ENCODE measurements around the gene DNASE2B.

The DNASE2B gene

GRCh38 chr1:84415396-84415795, 17.1 kb downstream of the DNASE2B start:
- Histone ChIP-seq H3K27me3 (ENCODE audit: insufficient read depth, insufficient read length) (no peaks in the 10 kb centered on the region), H3K4me3 (ENCODE audit: insufficient read length, low read depth) (no peak overlapping the region)
- no peak for DNase-seq (ENCODE audit: low read depth, low spot score)

GRCh38 chr1:84422909-84423308, 24.6 kb downstream of the DNASE2B start:
- no peak overlapping the region for H3K9ac ChIP-seq (ENCODE audit: insufficient read length, low read depth)
- no peaks in the 10 kb centered on the region for H3K9me3 ChIP-seq (ENCODE audit: insufficient read depth, low read length)
- no peak for DNase-seq (ENCODE audit: low read depth, low spot score)
- TF ChIP-seq YY1 (IDR thresholded peaks at IDR 0.05; ENCODE audit: insufficient read depth, insufficient read length) = no peak
- no peak for TF ChIP-seq ZNF274 (IDR thresholded peaks at IDR 0.05; ENCODE audit: low read depth, low read length)
- no peak for TF ChIP-seq SUZ12 (IDR thresholded peaks at IDR 0.05; ENCODE audit: extremely low read depth, insufficient read depth, insufficient read length)
- no peak overlapping the region for H3K4me3 ChIP-seq (ENCODE audit: insufficient read length, low read depth)
- no peaks in the 10 kb centered on the region for H3K4me1 ChIP-seq (ENCODE audit: insufficient read depth, insufficient read length)
- H3K36me3 ChIP-seq (ENCODE audit: insufficient read depth, insufficient read length, low read length) = no peaks in the 10 kb centered on the region
- no peaks in the 10 kb centered on the region for H3K27me3 ChIP-seq (ENCODE audit: insufficient read depth, insufficient read length)

More at GRCh38 chr1:84415396-84415795, 17.1 kb downstream of the DNASE2B start:
- Histone ChIP-seq H3K4me1 (ENCODE audit: insufficient read depth, insufficient read length) (no peaks in the 10 kb centered on the region), H3K9ac (ENCODE audit: insufficient read length, low read depth) (no peak overlapping the region), H3K9me3 (ENCODE audit: insufficient read depth, low read length) (no peaks in the 10 kb centered on the region), H3K36me3 (ENCODE audit: insufficient read depth, insufficient read length, low read length) (no peaks in the 10 kb centered on the region)
- no peak for TF ChIP-seq ZNF274 (IDR thresholded peaks at IDR 0.05; ENCODE audit: low read depth, low read length)
- no peak for TF ChIP-seq YY1 (IDR thresholded peaks at IDR 0.05; ENCODE audit: insufficient read depth, insufficient read length)
- TF ChIP-seq SUZ12 (IDR thresholded peaks at IDR 0.05; ENCODE audit: extremely low read depth, insufficient read depth, insufficient read length) = no peak

- Histone ChIP-seq H3K4me1 (ENCODE audit: insufficient read depth, insufficient read length) (no peaks in the 10 kb centered on the region), H3K9ac (ENCODE audit: insufficient read length, low read depth) (no peak overlapping the region), H3K27me3 (ENCODE audit: insufficient read depth, insufficient read length) (no peaks in the 10 kb centered on the region), H3K36me3 (ENCODE audit: insufficient read depth, insufficient read length, low read length) (no peaks in the 10 kb centered on the region), H3K9me3 (ENCODE audit: insufficient read depth, low read length) (no peaks in the 10 kb centered on the region), H3K4me3 (ENCODE audit: insufficient read length, low read depth) (no peak overlapping the region)
- no peak for DNase-seq (ENCODE audit: low read depth, low spot score)
- TF ChIP-seq SUZ12 (IDR thresholded peaks at IDR 0.05; ENCODE audit: extremely low read depth, insufficient read depth, insufficient read length) (no peak), YY1 (IDR thresholded peaks at IDR 0.05; ENCODE audit: insufficient read depth, insufficient read length) (no peak), ZNF274 (IDR thresholded peaks at IDR 0.05; ENCODE audit: low read depth, low read length) (no peak)
These were observed 26.3 kb downstream of the DNASE2B start for GRCh38 chr1:84424513-84425149.

GRCh38 chr1:84425150-84425896, 27.0 kb downstream of the DNASE2B start:
- DNase-seq (ENCODE audit: low read depth, low spot score) = no peak
- Histone ChIP-seq H3K9ac (ENCODE audit: insufficient read length, low read depth) (no peak overlapping the region), H3K4me1 (ENCODE audit: insufficient read depth, insufficient read length) (no peaks in the 10 kb centered on the region), H3K36me3 (ENCODE audit: insufficient read depth, insufficient read length, low read length) (no peaks in the 10 kb centered on the region), H3K27me3 (ENCODE audit: insufficient read depth, insufficient read length) (no peaks in the 10 kb centered on the region), H3K9me3 (ENCODE audit: insufficient read depth, low read length) (peaks cover 3% of the 10 kb centered on the region; the same call in 1 of the 2 replicates), H3K4me3 (ENCODE audit: insufficient read length, low read depth) (no peak overlapping the region)
- TF ChIP-seq SUZ12 (IDR thresholded peaks at IDR 0.05; ENCODE audit: extremely low read depth, insufficient read depth, insufficient read length) = no peak
- TF ChIP-seq YY1 (IDR thresholded peaks at IDR 0.05; ENCODE audit: insufficient read depth, insufficient read length) = no peak
- no peak for TF ChIP-seq ZNF274 (IDR thresholded peaks at IDR 0.05; ENCODE audit: low read depth, low read length)

GRCh38 chr1:84426376-84426775, 28.1 kb downstream of the DNASE2B start:
- no peak for TF ChIP-seq YY1 (IDR thresholded peaks at IDR 0.05; ENCODE audit: insufficient read depth, insufficient read length)
- no peak for TF ChIP-seq SUZ12 (IDR thresholded peaks at IDR 0.05; ENCODE audit: extremely low read depth, insufficient read depth, insufficient read length)
- TF ChIP-seq ZNF274 (IDR thresholded peaks at IDR 0.05; ENCODE audit: low read depth, low read length) = no peak
- H3K9ac ChIP-seq (ENCODE audit: insufficient read length, low read depth) = no peak overlapping the region
- no peaks in the 10 kb centered on the region for H3K36me3 ChIP-seq (ENCODE audit: insufficient read depth, insufficient read length, low read length)
- no peaks in the 10 kb centered on the region for H3K27me3 ChIP-seq (ENCODE audit: insufficient read depth, insufficient read length)
- DNase-seq (ENCODE audit: low read depth, low spot score) = no peak
- H3K4me3 ChIP-seq (ENCODE audit: insufficient read length, low read depth) = no peak overlapping the region
- peaks cover 6% of the 10 kb centered on the region; the same call in 1 of the 2 replicates for H3K9me3 ChIP-seq (ENCODE audit: insufficient read depth, low read length)
- H3K4me1 ChIP-seq (ENCODE audit: insufficient read depth, insufficient read length) = no peaks in the 10 kb centered on the region

GRCh38 chr1:84427250-84428188, 29.2 kb downstream of the DNASE2B start:
- Histone ChIP-seq H3K36me3 (ENCODE audit: insufficient read depth, insufficient read length, low read length) (no peaks in the 10 kb centered on the region), H3K9ac (ENCODE audit: insufficient read length, low read depth) (no peak overlapping the region), H3K4me3 (ENCODE audit: insufficient read length, low read depth) (no peak overlapping the region), H3K27me3 (ENCODE audit: insufficient read depth, insufficient read length) (no peaks in the 10 kb centered on the region), H3K9me3 (ENCODE audit: insufficient read depth, low read length) (peaks cover 6% of the 10 kb centered on the region; the same call in 1 of the 2 replicates), H3K4me1 (ENCODE audit: insufficient read depth, insufficient read length) (no peaks in the 10 kb centered on the region)
- no peak for TF ChIP-seq YY1 (IDR thresholded peaks at IDR 0.05; ENCODE audit: insufficient read depth, insufficient read length)
- no peak for TF ChIP-seq ZNF274 (IDR thresholded peaks at IDR 0.05; ENCODE audit: low read depth, low read length)
- no peak for TF ChIP-seq SUZ12 (IDR thresholded peaks at IDR 0.05; ENCODE audit: extremely low read depth, insufficient read depth, insufficient read length)
- DNase-seq (ENCODE audit: low read depth, low spot score) = no peak

All from NT2/D1 (cell line).